Measurements from ENCODE around the gene UNC5CL. TPM values are rescaled to one million over a fixed set of nuclear protein-coding genes. Genes with fewer than 3 reads are reported as not detected.

UNC5CL gene
- total and polyA plus RNA-seq, 9 of the 15 experiments (the other 6 are each of a cell fraction or from before 2014, with no cell fraction given), result 0.07 to 1.8 (median 0.62) TPM; not detected in 1

GRCh38 chr6:41071923-41072835 is 33.2 kb upstream of the UNC5CL start, which contains the start of gene OARD1 (continued):
- peak; percentile 81 for TF ChIP-seq RBFOX2 (IDR thresholded peaks at IDR 0.05; ENCODE audit: low read depth, low read length)
- no peak for TF ChIP-seq ZBTB1 (CRISPR knock-in tag; IDR thresholded peaks at IDR 0.05; ENCODE audit: borderline replicate concordance, low read depth)
- 0 out of 2 replicates have a peak, but pooled peaks have one; percentile 80 for TF ChIP-seq SREBF2 (CRISPR knock-in tag; IDR thresholded peaks at IDR 0.05)
- no peak for TF ChIP-seq ZNF766 (CRISPR knock-in tag; conservative IDR thresholded peaks at IDR 0.05)
- no peak for TF ChIP-seq HDGF (IDR thresholded peaks at IDR 0.05)
- TF ChIP-seq DIDO1 (tag; IDR thresholded peaks at IDR 0.05; ENCODE audit: low read depth), result no peak
- no peak for TF ChIP-seq ZNF592 (IDR thresholded peaks at IDR 0.05)
- no peak for TF ChIP-seq TSHZ1 (CRISPR knock-in tag; IDR thresholded peaks at IDR 0.05)
- peak; percentile 57 for TF ChIP-seq NFYB (IDR thresholded peaks at IDR 0.05; ENCODE audit: extremely low read depth, insufficient read length)
- no peak for TF ChIP-seq BRF1 (IDR thresholded peaks at IDR 0.05; ENCODE audit: borderline replicate concordance, extremely low read depth, insufficient read length)
- TF ChIP-seq ZBTB8A (IDR thresholded peaks at IDR 0.05; ENCODE audit: partially characterized antibody), result no peak
- TF ChIP-seq PRPF4 (IDR thresholded peaks at IDR 0.05; ENCODE audit: insufficient read depth, low read depth, low read length, poor library complexity, severe bottlenecking), result no peak
- TF ChIP-seq FOXA3 (CRISPR knock-in tag; conservative IDR thresholded peaks at IDR 0.05 in 1 of 2, IDR thresholded peaks at IDR 0.05 in 1 of 2), result no peak
- peak; percentile 93 for TF ChIP-seq ZBTB9 (CRISPR knock-in tag; IDR thresholded peaks at IDR 0.05)
- TF ChIP-seq GTF2A2 (tag; IDR thresholded peaks at IDR 0.05), result no peak
- no peak for TF ChIP-seq CEBPB (tag; IDR thresholded peaks at IDR 0.05)
- TF ChIP-seq FIP1L1 (IDR thresholded peaks at IDR 0.05; ENCODE audit: low read depth, low read length, poor library complexity, severe bottlenecking), result peak; percentile 74

All from K562 (cell line).